ENCODE measurements around the gene LRRC3C.

DNA sequence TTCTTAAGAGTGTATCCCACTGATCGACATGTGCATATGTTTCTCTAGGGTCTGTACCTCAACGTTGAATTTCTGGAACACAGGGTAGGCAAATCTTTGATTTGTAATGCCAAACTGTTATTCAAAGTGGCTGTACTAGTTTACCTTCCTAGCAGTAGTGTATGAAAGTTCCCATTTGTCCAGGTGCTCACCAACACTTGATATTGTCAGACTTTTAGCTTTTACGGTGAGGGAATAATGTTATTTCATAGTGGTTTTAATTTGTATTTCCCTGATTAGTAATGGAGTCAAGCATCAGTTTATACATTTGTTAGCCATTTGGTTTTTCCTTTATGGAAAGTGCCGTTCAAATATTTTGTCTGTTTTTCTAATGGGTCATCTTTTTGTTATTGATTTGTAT lies 29.4 kb upstream of the LRRC3C start:
- TF ChIP-seq EZH2phosphoT487 (IDR thresholded peaks at IDR 0.05; ENCODE audit: low read length) (no peak), CTCF (IDR thresholded peaks at IDR 0.05; ENCODE audit: low read length) (no peak), EZH2 (optimal IDR thresholded peaks at IDR 0.05; ENCODE audit: low read depth, low read length) (no peak)

All from MM.1S (cell line).